Stimulated activated CD4-positive, alpha-beta T cell treated with anti-CD3 and anti-CD28 coated beads, Interleukin-12 subunit alpha, Interleukin-12 subunit beta, amount 100 ng/mL, for 4 hours (primary cell): ENCODE data around the gene CACNA2D3.

Experiments
- DNase-seq: peaks from one replicate; pipeline ENCODE4 v3.0.0-alpha.2; 2020

The CACNA2D3 gene

GRCh38 chr3:54223063-54223462, 100.7 kb downstream of the CACNA2D3 start:
- DNase-seq, result no peak

- DNase-seq, result no peak
Measured at GRCh38 chr3:54225841-54226528, 103.6 kb downstream of the CACNA2D3 start.

GRCh38 chr3:54228806-54229205, 106.5 kb downstream of the CACNA2D3 start:
- no peak for DNase-seq

DNA sequence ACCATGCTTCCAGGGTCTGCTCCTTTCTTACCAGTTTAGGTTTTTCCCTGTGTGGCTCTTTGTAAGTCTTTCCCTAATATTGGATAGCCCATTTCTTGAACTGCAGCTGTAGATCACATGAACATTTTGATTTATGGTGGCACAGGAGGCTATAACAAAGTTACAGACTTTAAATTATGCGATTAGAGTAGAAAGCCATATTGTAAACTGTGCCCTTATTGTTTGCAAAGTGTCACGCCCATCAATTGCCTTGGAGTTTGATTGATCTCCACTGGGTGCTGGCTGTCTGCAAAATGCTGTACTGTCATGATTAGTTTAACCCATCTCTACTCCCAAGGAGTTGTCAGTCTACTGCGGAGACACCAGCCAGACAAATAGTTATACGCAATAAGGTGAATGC, 110.3 kb downstream of the CACNA2D3 start:
- no peak for DNase-seq

DNA sequence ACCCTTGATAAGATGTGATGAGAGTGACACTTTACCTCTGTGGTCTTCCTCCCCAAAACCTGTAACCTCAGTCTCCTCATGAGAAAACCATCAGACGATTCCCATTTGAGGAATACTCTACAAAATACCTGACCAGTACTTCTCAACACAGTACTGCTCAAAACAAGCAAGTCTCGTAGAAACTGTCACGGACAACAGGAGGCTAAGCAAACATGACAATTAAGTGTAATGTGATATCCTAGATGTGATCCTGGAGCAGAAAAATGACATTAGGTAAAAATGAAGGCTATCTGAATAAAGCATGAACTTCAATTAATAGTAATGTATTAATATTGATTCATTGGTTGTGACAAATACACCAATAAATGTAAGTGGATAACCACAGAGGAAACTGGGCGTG, 113.6 kb downstream of the CACNA2D3 start:
- DNase-seq, result no peak

DNA sequence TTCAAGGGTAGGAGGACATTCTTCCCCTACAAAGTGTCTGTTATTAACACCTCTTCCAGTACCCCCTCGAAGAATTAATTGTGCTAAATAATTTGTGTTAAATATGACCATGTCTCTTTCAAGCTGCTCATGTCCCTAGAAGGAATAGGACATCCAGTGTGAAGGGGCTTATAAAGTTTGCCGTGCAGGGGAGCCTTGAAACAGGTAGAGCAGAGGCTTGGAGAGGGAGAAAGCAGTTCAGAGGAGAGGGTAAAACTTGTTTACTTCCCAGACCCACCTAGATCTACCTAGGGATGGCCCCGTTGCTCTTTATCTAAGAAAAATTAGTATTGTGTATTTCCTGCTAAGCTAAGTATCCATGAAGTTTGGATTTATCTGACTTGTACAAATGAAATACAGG, 114.8 kb downstream of the CACNA2D3 start:
- no peak for DNase-seq

GRCh38 chr3:54237788-54238502, 115.6 kb downstream of the CACNA2D3 start:
- no peak for DNase-seq

GRCh38 chr3:54240309-54240708, 118.0 kb downstream of the CACNA2D3 start:
- no peak for DNase-seq

DNA sequence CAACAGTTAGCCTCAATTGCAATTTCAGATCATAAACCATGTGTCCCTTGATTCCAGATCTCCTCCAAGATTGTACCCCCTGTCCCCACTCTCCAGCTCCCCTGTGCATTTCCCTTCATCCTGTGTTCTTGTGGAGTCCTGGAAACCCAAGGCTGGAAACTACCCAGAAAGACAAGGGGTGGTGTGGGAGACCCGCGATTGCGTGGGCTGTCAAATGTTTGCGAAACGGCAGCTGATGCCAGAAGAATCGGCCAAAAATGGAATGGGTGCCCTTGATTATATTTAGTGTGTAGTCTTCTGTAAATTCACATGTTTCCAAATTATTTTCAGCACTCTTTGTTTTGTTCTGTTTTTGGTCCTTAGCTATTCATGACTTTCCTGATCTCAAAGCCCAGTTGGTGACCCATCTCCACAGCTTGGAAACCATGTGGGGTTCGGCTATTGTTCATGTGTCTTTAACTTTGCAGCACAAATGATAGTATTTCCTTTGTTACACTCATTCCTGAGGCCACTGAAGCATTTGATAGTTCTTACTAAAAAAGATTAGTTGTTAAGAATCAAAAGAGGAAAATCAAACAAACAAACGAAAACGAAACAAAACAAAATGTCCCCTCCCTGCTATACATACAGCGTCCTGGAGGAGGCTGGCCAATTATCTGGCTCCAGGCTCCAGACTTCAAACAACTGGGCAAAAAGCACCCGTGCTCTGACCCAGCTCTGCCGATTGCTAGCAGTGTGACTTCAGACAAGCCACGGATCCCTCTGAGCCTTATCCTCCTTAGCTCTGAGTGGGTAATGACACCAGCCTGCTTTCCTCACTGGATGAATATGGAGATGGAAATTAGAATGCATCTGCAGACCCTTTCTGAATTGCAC, 120.9 kb downstream of the CACNA2D3 start:
- no peak for DNase-seq

- DNase-seq, result no peak
Measured at GRCh38 chr3:54243960-54244682, 121.8 kb downstream of the CACNA2D3 start.

- no peak for DNase-seq
Measured at GRCh38 chr3:54251705-54252104, 129.4 kb downstream of the CACNA2D3 start.

GRCh38 chr3:54257125-54257720, 134.9 kb downstream of the CACNA2D3 start:
- no peak for DNase-seq

- no peak for DNase-seq
Measured at GRCh38 chr3:54259636-54260035, 137.3 kb downstream of the CACNA2D3 start.

DNA sequence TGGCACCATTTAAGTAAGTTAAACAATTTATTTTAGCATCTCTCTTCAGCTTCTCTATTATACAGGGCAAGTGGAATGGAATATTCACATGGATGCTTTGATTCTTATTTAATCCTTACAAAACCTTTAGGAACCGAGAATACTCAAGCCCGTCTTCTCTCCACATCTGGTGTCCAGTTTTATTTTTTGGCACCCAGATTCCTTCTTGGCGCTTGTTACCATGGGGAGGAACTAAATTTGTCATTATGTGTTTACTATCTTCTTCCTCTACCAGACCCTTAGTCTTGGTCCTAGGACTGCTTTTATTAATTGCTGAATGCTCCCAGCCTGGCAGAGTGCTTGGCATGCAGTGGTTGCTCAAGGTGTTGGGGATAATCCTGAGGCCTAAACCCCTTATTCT, 138.8 kb downstream of the CACNA2D3 start:
- DNase-seq, result no peak

DNA sequence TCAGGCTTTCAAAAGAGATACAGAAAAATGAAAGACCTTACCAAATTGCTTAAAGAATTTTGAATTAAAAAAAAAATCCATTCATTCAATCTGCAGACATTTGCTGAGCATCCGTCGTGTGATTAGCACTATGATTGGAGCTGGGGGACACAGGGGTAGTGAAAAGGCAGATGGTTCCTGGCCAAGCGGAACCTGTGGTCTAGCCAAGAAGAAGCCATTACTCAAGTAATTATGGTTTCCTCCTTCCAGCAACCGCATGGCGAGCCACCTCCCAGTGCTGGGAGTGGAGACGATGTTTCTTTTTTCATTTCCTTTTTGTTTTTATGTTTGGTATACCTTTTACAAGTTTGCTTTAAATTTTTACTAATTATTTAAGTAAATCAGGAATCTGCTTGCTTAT, 140.2 kb downstream of the CACNA2D3 start:
- no peak for DNase-seq

DNA sequence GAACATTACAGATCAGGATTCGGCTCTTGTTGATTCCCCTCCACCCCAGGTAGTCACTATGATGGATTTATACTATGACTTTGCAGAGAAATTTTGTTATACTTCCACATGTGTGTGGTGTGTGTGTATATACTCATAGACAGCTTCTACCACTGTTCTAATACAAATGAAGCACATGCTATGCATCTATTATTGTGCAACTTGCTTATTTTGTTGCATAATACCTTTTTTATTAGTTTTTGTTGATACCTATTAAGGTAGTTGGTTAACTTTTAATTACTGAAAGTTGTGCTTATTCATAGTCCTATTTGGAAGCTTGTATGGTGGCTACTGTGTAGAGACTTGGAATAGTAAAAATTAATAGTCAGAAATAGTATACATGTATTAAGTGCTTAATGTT, 140.6 kb downstream of the CACNA2D3 start:
- DNase-seq, result no peak

DNA sequence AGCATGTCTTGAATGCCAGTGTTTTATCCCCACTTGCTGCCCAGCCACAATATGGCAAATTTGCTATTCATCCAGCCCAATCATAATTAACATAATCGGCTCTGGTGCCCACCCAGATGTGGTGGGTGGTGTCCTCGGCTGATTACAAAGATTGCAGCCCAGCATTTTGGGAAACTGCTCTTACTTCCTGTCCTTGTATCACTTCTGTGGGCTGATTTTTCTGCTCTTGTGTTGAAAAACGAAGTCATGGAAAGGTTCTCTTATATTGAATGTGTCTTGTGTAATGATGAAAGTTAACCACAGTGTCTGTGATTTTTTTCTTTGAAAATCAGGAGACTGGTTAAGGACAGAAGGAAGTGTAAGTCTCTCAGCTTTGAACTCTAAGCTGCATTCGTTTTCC, 141.7 kb downstream of the CACNA2D3 start:
- DNase-seq, result no peak

GRCh38 chr3:54270816-54271526, 148.6 kb downstream of the CACNA2D3 start:
- DNase-seq, result no peak

DNA sequence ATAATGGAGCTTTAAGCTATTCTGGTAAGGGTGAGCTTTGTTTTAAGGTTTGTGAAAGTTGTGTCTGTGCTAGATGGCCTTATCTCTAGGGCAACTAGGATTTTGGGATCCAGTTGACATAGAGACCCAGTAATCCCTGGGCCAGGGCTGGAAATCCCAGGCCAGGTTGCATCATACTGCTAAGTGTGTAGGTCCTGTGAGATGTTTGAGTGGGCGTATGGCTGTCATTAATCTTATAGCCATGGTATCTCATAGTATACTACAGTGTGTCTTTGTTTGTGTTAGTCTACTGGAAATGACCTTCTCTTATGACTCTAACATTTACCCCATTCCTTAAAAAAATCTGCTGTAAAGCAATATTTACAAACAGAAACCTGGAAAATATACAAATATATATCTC, 151.4 kb downstream of the CACNA2D3 start:
- DNase-seq, result no peak

- no peak for DNase-seq
Measured at GRCh38 chr3:54274607-54275006, 152.3 kb downstream of the CACNA2D3 start.

DNA sequence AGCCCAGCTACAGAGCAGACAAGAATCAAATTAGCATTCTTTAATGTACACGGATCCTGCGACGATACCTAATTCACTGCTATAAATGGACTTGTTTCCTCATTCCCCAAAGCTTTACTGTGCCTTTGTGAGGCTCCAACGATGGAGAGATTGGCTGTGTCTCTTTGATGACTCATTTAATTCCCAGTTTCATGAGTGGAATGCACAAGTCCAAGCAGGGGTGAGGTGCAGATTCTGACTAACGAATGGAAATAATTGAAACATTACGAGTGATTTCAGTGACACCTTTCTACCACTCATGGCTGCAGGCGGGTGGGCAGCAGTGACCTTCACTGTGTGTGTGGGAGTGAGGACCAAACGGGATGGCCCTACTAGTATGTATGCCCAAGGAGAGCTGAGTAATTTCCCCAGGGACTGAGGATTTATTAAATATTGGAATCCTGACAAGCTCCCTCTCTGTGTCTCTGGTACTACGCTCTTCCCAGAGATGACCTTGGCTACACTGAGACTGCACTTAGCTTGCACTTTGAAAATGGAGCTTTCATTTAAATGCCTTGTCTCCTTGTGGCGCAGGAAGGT, 156.7 kb downstream of the CACNA2D3 start:
- DNase-seq, result no peak

- no peak for DNase-seq
Measured at GRCh38 chr3:54283470-54283869, 161.1 kb downstream of the CACNA2D3 start.
